ENCODE data around the gene TNFSF13B.

TNFSF13B gene

DNA sequence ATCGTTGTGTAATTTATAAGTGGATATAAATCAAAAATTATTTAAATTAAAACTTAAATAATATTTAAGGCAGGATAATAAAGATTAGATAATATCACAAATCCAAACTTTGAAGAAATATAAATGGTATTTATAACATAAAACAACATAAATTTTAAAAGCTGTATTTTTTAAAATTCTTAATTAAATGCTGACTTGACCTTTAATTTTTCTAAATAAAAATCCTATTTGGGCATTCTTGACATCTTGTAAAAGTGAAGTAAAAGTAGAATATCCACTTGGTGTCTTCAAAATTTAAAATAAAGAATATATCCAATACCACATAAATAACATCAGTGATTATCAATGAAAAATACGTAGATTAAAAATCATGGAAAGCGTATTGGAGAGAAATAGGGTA lies 87.7 kb downstream of the TNFSF13B start:
- H3K27me3 Mint-ChIP-seq, result peaks cover 13% of the 10 kb centered on the region
- H3K4me1 Mint-ChIP-seq, result no peaks in the 10 kb centered on the region
- H3K4me3 Mint-ChIP-seq, result no peak overlapping the region
- no peak overlapping the region for H3K27ac Mint-ChIP-seq
- H3K9me3 Mint-ChIP-seq, result no peaks in the 10 kb centered on the region
- no peaks in the 10 kb centered on the region for H3K36me3 Mint-ChIP-seq
- no peak for ATAC-seq

All from stimulated activated memory B cell treated with anti-CD40 and anti-IgM and Interleukin-4, amounts not matched to agents 10 μg/mL and 1 μg/mL and 100 μg/mL, for 72 hours (primary cell).